ENCODE data around the gene CALN1.

Gene CALN1

DNA sequence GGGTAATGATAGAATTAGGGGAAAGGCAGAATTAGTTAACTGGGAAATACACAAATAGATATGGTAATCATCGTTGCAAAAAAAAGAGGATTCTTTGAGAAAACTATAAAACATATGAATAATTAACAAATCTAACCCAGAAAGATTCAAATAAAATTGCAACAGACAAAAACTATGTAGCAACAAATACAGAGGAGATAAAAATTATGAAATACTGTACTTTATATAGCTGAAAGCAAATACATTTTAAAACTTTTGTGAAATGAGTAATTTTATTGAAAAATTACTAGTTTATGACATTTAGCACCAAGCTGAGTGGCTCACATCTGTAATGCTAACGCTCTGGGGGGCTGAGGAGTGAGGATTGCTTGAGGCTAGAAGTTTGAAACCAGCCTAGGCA lies 356.7 kb downstream of the CALN1 start:
- no peak overlapping the region for H3K27ac ChIP-seq
- no peak for TF ChIP-seq ZFX (IDR thresholded peaks at IDR 0.05)
- TF ChIP-seq, protein P1, sequence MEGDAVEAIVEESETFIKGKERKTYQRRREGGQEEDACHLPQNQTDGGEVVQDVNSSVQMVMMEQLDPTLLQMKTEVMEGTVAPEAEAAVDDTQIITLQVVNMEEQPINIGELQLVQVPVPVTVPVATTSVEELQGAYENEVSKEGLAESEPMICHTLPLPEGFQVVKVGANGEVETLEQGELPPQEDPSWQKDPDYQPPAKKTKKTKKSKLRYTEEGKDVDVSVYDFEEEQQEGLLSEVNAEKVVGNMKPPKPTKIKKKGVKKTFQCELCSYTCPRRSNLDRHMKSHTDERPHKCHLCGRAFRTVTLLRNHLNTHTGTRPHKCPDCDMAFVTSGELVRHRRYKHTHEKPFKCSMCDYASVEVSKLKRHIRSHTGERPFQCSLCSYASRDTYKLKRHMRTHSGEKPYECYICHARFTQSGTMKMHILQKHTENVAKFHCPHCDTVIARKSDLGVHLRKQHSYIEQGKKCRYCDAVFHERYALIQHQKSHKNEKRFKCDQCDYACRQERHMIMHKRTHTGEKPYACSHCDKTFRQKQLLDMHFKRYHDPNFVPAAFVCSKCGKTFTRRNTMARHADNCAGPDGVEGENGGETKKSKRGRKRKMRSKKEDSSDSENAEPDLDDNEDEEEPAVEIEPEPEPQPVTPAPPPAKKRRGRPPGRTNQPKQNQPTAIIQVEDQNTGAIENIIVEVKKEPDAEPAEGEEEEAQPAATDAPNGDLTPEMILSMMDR (conservative IDR thresholded peaks at IDR 0.05) = no peak

DNA sequence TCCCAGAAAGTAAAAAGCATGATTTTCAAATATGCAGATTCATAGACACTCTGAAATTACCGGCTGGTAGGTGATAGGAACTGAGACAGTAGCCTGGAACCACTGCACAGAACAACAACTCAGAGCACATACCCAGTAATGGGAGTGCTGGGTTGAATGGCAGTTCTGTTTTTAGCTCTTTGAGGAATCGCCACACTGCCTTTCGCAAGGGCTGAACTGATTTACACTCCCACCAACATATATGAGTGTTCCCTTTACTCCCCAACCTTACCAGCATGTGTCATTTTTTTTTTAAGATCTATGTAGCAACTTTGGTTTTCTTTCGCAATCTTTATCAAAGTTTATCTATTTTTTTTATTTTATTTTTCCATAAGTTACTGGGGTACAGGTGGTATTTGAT lies 358.8 kb downstream of the CALN1 start:
- no peak for TF ChIP-seq ZFX (IDR thresholded peaks at IDR 0.05)
- TF ChIP-seq, protein P1 (conservative IDR thresholded peaks at IDR 0.05) = no peak
- H3K27ac ChIP-seq = no peak overlapping the region

DNA sequence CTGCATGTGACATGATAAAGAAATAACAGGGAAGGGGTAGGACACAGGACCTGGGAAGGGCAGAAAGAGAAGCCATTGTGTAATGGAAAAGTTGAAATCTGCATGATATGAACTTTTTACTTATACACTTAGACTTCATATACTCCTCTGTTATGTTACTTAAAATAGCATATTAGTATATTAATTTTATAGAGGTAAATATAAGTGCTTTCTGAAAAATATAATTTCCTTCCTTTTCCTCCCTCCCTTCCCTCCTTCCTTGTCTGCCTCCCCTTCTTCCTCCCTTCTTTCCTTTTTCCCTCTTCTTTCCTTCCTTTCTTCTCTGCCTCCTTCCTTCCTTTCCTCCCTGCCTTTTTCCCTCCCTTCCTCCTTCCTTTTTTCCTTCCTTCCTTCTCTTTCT lies 363.7 kb downstream of the CALN1 start:
- no peak overlapping the region for H3K27ac ChIP-seq
- TF ChIP-seq, protein P1 (conservative IDR thresholded peaks at IDR 0.05) = no peak
- no peak for TF ChIP-seq ZFX (IDR thresholded peaks at IDR 0.05)

DNA sequence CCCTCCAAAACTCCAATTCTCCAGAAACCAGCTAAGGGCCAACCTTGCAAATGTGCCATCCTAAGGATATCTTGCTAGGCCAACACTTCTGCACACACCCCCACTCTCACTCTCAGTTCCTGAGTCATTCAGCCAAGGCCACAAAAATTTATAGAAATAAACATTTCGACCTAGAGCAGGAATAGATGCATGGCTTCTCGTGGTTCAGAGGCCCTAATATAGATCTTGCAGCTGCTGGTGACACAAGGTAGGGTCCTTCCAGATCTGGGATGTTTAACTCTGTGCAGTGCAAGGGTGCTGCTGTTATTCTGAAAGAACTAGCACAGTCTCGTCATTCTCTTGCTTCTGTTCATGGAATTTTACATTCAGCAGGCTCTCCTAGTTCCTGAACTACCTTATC lies 369.3 kb downstream of the CALN1 start:
- no peak for TF ChIP-seq ZFX (IDR thresholded peaks at IDR 0.05)
- TF ChIP-seq, protein P1 (conservative IDR thresholded peaks at IDR 0.05) = no peak
- H3K27ac ChIP-seq = no peak overlapping the region

DNA sequence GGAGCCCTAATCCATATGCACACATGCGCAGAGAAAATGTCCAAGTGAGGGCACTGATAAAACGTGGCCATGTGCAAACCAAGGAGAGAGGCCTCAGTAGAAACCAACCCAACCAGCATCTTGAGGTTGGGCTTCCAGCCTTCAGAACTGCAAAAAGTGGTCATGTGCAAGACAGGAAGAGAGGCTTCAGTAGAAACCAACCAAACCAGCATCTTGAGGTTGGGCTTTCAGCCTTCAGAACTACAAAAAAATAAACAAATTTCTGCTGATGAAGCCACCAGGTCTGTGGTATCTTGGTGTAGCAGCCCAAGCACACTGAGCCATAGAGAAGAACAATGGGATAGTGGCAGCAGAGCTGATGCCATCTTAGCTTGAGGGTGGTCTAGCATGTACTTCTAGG lies 371.5 kb downstream of the CALN1 start:
- TF ChIP-seq, protein P1 (conservative IDR thresholded peaks at IDR 0.05) = no peak
- TF ChIP-seq ZFX (IDR thresholded peaks at IDR 0.05) = no peak
- no peak overlapping the region for H3K27ac ChIP-seq

DNA sequence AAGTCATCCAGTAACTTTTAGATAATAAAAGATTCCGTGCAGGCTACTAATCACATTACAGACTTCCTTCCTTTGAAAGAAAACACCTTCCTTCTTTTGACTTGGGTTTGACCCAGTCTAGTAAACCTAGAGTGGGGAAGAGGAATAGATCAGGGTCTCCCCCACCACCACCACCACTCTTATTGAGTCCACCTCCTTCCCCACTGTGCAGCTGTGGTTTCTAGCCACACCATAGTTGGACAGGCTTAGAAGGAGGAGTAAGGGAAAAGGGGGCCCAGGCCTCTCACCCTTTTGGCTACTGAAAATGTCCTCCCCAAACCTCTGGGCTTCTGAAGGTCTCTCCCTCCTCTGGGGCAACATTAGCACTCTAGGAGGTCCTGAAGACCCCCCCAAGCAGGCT lies 372.7 kb downstream of the CALN1 start:
- TF ChIP-seq, protein P1 (conservative IDR thresholded peaks at IDR 0.05) = no peak
- TF ChIP-seq ZFX (IDR thresholded peaks at IDR 0.05) = no peak
- no peak overlapping the region for H3K27ac ChIP-seq

DNA sequence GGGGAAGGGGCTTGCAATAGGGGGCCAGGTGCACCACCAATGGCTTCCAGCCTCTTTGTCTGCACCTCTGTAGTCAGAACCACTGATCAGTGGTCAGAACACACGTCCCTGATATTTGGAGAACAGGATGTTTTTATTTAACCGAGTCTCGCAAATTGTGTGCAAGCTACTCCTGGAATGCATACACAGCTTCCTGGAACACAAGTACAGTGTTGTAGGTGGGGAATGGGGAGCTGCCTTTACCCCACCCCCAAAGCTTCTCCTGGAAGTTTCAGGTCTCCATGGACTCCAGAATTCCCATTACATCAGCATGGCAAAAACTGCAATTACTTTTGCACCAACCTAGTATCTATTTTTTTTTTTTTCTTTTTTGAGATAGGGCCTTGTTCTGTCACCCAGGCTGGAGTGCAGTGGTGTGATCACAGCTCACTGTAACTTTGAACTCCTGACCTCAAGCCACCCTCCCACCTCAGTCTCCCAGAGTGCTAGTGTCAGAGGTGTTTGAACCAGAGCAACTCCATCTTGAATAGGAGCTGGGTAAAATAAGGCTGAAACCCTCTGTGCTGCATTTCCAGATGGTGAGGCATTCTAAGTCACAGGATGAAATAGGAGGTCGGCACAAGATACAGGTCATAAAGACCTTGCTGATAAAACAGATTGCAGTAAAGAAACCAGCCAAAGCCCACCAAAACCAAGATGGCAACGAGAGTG lies 374.0 kb downstream of the CALN1 start:
- no peak overlapping the region for H3K27ac ChIP-seq
- no peak for TF ChIP-seq ZFX (IDR thresholded peaks at IDR 0.05)
- TF ChIP-seq, protein P1 (conservative IDR thresholded peaks at IDR 0.05) = no peak
